Progenitor cell of endocrine pancreas (in vitro differentiated cells): ENCODE measurements around the gene SMIM14. TPM values are rescaled to one million over a fixed set of nuclear protein-coding genes. Genes with fewer than 3 reads are reported as not detected.

Source experiments
- DNase-seq: peaks from one replicate; pipeline ENCODE4 v3.0.0; 2021; ENCODE audit warnings: low spot score; ENCODE audit not compliant: unreplicated experiment
- H3K27ac Mint-ChIP-seq: 2 replicates; pipeline ENCODE4 v1.8.0; 2021; ENCODE audit warnings: mild to moderate bottlenecking, moderate library complexity, mixed read lengths
- H3K27me3 Mint-ChIP-seq: 2 replicates; pipeline ENCODE4 v1.8.0; 2021; ENCODE audit warnings: mixed read lengths
- H3K36me3 Mint-ChIP-seq: 2 replicates; pipeline ENCODE4 v1.8.0; 2022; ENCODE audit warnings: mixed read lengths; ENCODE audit not compliant: insufficient read depth
- H3K4me1 Mint-ChIP-seq: 2 replicates; pipeline ENCODE4 v1.8.0; 2021; ENCODE audit warnings: low read depth, mixed read lengths
- H3K4me3 Mint-ChIP-seq: 2 replicates; pipeline ENCODE4 v1.8.0; 2021; ENCODE audit warnings: low read depth, mild to moderate bottlenecking, moderate library complexity, mixed read lengths
- H3K9me3 Mint-ChIP-seq: 2 replicates; pipeline ENCODE4 v1.8.0; 2021; ENCODE audit warnings: low read depth, mixed read lengths
- CTCF ChIP-seq: fragments of 200-600 bp; sonication (generic); IDR thresholded peaks from one replicate; pipeline ENCODE4 v1.5.0; 2021; ENCODE audit warnings: antibody characterized with exemption, mild to moderate bottlenecking; ENCODE audit not compliant: unreplicated experiment
- total RNA-seq: library from RNA; stranded (reverse); gene quantifications from 2 replicates; pipeline ENCODE4 v1.2.1, GENCODE V29; 2021

The SMIM14 gene
- total RNA-seq, 1 donor from 2014 or later = 70.1 TPM

GRCh38 chr4:39530682-39531081 lies 108.0 kb downstream of the SMIM14 start:
- Mint-ChIP-seq H3K4me3 (no peak overlapping the region), H3K27me3 (no peaks in the 10 kb centered on the region), H3K27ac (no peak overlapping the region), H3K36me3 (peaks cover 59% of the 10 kb centered on the region), H3K4me1 (peaks cover 8% of the 10 kb centered on the region), H3K9me3 (peaks cover 27% of the 10 kb centered on the region)
- no peak for DNase-seq
- TF ChIP-seq CTCF = no peak

- Mint-ChIP-seq H3K36me3 (peaks cover 56% of the 10 kb centered on the region), H3K27me3 (no peaks in the 10 kb centered on the region), H3K9me3 (peaks cover 27% of the 10 kb centered on the region), H3K4me1 (peaks cover 13% of the 10 kb centered on the region), H3K27ac (peak overlapping the region; percentile 41), H3K4me3 (peak overlapping the region; percentile 44)
- no peak for DNase-seq
- no peak for TF ChIP-seq CTCF
These were observed 109.1 kb downstream of the SMIM14 start for GRCh38 chr4:39529534-39529933.

GRCh38 chr4:39528061-39528465 lies 110.6 kb downstream of the SMIM14 start:
- no peak for TF ChIP-seq CTCF
- H3K36me3 Mint-ChIP-seq = peaks cover 44% of the 10 kb centered on the region
- H3K27me3 Mint-ChIP-seq = no peaks in the 10 kb centered on the region
- peaks cover 23% of the 10 kb centered on the region for H3K9me3 Mint-ChIP-seq
- H3K27ac Mint-ChIP-seq = peak overlapping the region; percentile 95
- H3K4me1 Mint-ChIP-seq = peaks cover 18% of the 10 kb centered on the region
- peak overlapping the region; percentile 99 for H3K4me3 Mint-ChIP-seq
- DNase-seq = no peak

- Mint-ChIP-seq H3K9me3 (peaks cover 19% of the 10 kb centered on the region), H3K4me1 (peaks cover 23% of the 10 kb centered on the region), H3K27me3 (no peaks in the 10 kb centered on the region), H3K4me3 (peak within 1 kb of the TSS; percentile 99), H3K36me3 (peaks cover 38% of the 10 kb centered on the region), H3K27ac (peak within 1 kb of the TSS; percentile 99)
- no peak for TF ChIP-seq CTCF
- peak; percentile 96 for DNase-seq
These were observed 111.2 kb downstream of the SMIM14 start, which contains the start of gene UGDH for GRCh38 chr4:39527296-39528060. UGDH (minus strand) TSS chr4:39527439; CDS start chr4:39521512, 5,927 bp downstream.

GRCh38 chr4:39526765-39527295 lies 111.8 kb downstream of the SMIM14 start:
- Mint-ChIP-seq H3K36me3 (peaks cover 36% of the 10 kb centered on the region), H3K4me3 (peak overlapping the region; percentile 99), H3K27ac (peak overlapping the region; percentile 98), H3K27me3 (no peaks in the 10 kb centered on the region), H3K4me1 (peaks cover 29% of the 10 kb centered on the region), H3K9me3 (peaks cover 13% of the 10 kb centered on the region)
- no peak for DNase-seq
- no peak for TF ChIP-seq CTCF
